ENCODE data around the gene MKI67.

DNA sequence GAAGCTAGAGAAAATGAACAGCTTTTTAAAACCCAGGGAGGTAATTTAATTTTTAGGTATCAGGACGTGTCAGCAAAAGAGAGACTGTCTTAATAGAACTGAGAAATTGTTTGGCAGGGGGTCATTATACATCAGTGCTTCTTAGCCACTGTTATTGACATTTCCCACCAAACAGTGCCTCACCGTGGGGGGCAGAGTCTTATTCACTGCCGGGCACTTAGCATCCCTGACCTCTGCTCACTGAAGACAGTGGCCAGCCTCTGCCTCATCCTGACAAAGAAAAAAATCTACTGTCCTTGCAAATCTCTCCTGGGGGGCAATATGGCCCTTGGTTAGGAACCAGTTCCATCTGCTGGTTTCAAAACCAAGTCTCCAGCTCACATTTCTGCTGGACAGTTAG lies 14.2 kb upstream of the MKI67 start:
- no peak for TF ChIP-seq POLR2AphosphoS5 (IDR thresholded peaks at IDR 0.05)
- TF ChIP-seq, protein P1, sequence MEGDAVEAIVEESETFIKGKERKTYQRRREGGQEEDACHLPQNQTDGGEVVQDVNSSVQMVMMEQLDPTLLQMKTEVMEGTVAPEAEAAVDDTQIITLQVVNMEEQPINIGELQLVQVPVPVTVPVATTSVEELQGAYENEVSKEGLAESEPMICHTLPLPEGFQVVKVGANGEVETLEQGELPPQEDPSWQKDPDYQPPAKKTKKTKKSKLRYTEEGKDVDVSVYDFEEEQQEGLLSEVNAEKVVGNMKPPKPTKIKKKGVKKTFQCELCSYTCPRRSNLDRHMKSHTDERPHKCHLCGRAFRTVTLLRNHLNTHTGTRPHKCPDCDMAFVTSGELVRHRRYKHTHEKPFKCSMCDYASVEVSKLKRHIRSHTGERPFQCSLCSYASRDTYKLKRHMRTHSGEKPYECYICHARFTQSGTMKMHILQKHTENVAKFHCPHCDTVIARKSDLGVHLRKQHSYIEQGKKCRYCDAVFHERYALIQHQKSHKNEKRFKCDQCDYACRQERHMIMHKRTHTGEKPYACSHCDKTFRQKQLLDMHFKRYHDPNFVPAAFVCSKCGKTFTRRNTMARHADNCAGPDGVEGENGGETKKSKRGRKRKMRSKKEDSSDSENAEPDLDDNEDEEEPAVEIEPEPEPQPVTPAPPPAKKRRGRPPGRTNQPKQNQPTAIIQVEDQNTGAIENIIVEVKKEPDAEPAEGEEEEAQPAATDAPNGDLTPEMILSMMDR (IDR thresholded peaks at IDR 0.05), result no peak
- TF ChIP-seq EP300 (IDR thresholded peaks at IDR 0.05), result no peak
